Smooth muscle cell (in vitro differentiated cells): ENCODE results near the gene NDUFS6. TPM values are rescaled to one million over a fixed set of nuclear protein-coding genes. Genes with fewer than 3 reads are reported as not detected.

Experiments used
- DNase-seq: peaks from one replicate; lab custom pipeline; 2025; ENCODE audit not compliant: unreplicated experiment; lab: John Stamatoyannopoulos, UW
- H2AFZ ChIP-seq: fragments of 200-600 bp; sonication (generic); 2 replicates; pipeline ENCODE4 v1.6.0; 2016; ENCODE audit warnings: antibody characterized with exemption, low read depth, mild to moderate bottlenecking
- H3F3A ChIP-seq: fragments of 200-600 bp; sonication (generic); 2 replicates; pipeline ENCODE4 v1.6.0; 2017; ENCODE audit warnings: antibody characterized with exemption, low read depth
- H3K27ac ChIP-seq: fragments of 200-600 bp; sonication (generic); 2 replicates; pipeline ENCODE4 v1.5.1; 2016; ENCODE audit warnings: low read depth, mild to moderate bottlenecking
- H3K27me3 ChIP-seq: fragments of 200-600 bp; sonication (generic); 2 replicates; pipeline ENCODE4 v1.6.1; 2016; ENCODE audit warnings: low read depth, mild to moderate bottlenecking
- H3K36me3 ChIP-seq: fragments of 200-600 bp; sonication (generic); 2 replicates; pipeline ENCODE4 v1.5.1; 2016; ENCODE audit warnings: low read depth
- H3K4me1 ChIP-seq: fragments of 200-600 bp; sonication (generic); 2 replicates; pipeline ENCODE4 v1.5.1; 2016; ENCODE audit warnings: low read depth
- H3K4me2 ChIP-seq: fragments of 200-600 bp; sonication (generic); 2 replicates; pipeline ENCODE4 v1.6.0; 2016; ENCODE audit warnings: mild to moderate bottlenecking
- H3K4me3 ChIP-seq: fragments of 200-600 bp; sonication (generic); 2 replicates; pipeline ENCODE4 v1.5.1; 2016; ENCODE audit warnings: mild to moderate bottlenecking
- H3K79me2 ChIP-seq: fragments of 200-600 bp; sonication (generic); 2 replicates; pipeline ENCODE4 v1.6.0; 2016; ENCODE audit warnings: low read depth, mild to moderate bottlenecking
- H3K9ac ChIP-seq: fragments of 200-600 bp; sonication (generic); 2 replicates; pipeline ENCODE4 v1.6.0; 2016; ENCODE audit warnings: low read depth
- H3K9me3 ChIP-seq: fragments of 200-600 bp; sonication (generic); replicated peaks from 2 replicates; pipeline ENCODE4 v1.5.1; 2016; ENCODE audit warnings: low read depth
- H4K20me1 ChIP-seq: fragments of 200-600 bp; sonication (generic); 2 replicates; pipeline ENCODE4 v1.6.0; 2016; ENCODE audit warnings: low read depth
- WGBS: methylation state at CpG from one replicate; pipeline ENCODE4 v1.1.7; 2016; ENCODE audit warnings: low lambda C conversion rate; 5-methylcytosine and 5-hydroxymethylcytosine counted together
- polyA plus RNA-seq: library from polyadenylated mRNA; unstranded; fragments of >200 nt; fragmentation: Nextera tagmentation; extraction: Ambion mirVana; gene quantifications from 2 replicates; pipeline ENCODE4 v1.2.1, GENCODE V29; 2016
- total RNA-seq: library from RNA; depleted of rRNA; stranded (reverse); fragments of >200 nt; gene quantifications from 2 replicates; pipeline ENCODE4 v1.2.3, GENCODE V29; 2014
- TF ChIP-seq, protein P1 (sequence below): fragments of 200-600 bp; sonication (generic); IDR thresholded peaks from 2 replicates; pipeline ENCODE4 v1.5.1; 2017; ENCODE audit warnings: borderline replicate concordance, mild to moderate bottlenecking, antibody characterized with exemption; ENCODE audit not compliant: insufficient read depth, poor library complexity, severe bottlenecking

Gene NDUFS6
- 37.7 and 50.8 TPM in 2 replicates for total RNA-seq
- polyA plus RNA-seq, result 146 and 153 TPM in 2 replicates

DNA sequence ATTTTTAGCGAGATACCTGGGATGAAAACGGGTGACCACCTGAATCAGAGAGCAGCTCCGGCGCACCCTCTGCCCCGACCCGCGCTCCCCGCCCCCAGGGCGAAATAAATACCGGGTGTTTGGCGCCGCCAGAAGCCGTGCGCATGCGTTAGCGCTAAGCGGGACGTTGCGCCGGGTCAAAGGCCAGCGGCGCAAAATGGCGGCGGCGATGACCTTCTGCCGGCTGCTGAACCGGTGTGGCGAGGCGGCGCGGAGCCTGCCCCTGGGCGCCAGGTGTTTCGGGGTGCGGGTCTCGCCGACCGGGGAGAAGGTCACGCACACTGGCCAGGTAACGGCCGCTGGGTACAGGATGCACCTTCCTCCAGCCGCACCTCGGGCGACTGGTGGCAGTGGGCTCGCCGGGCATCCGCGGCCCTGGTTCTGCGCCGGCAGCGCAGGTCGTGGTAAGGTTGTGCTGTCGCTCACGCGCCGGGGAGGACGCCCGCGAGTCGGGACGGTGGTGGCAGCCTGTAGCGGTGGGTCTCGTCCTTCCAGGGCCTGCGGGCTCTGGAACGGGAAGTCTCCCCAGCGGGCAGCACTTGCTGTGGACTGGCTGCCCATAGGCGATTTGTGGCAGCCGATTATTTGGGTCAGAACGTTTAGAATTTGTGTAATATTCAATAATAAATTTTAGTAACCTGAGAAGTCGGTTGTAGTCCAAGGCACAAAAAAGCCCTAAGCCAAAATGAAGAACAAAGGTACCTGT is at the start of gene NDUFS6:
TSS of gene NDUFS6 (plus strand) at position 186 of the 745 bp plus-strand sequence. CDS start at position 197, 11 bp downstream.
- peak within 1 kb of the TSS; percentile 81 for H3K27ac ChIP-seq
- H4K20me1 ChIP-seq, result no peaks in the 10 kb centered on the region
- peak within 1 kb of the TSS; percentile 80 for H3K9ac ChIP-seq
- H3K9me3 ChIP-seq, result no peaks in the 10 kb centered on the region
- no peaks in the 10 kb centered on the region for H3F3A ChIP-seq
- peak within 1 kb of the TSS; percentile 91 for H2AFZ ChIP-seq
- H3K4me2 ChIP-seq, result peak within 1 kb of the TSS; percentile 93
- TF ChIP-seq, protein P1, sequence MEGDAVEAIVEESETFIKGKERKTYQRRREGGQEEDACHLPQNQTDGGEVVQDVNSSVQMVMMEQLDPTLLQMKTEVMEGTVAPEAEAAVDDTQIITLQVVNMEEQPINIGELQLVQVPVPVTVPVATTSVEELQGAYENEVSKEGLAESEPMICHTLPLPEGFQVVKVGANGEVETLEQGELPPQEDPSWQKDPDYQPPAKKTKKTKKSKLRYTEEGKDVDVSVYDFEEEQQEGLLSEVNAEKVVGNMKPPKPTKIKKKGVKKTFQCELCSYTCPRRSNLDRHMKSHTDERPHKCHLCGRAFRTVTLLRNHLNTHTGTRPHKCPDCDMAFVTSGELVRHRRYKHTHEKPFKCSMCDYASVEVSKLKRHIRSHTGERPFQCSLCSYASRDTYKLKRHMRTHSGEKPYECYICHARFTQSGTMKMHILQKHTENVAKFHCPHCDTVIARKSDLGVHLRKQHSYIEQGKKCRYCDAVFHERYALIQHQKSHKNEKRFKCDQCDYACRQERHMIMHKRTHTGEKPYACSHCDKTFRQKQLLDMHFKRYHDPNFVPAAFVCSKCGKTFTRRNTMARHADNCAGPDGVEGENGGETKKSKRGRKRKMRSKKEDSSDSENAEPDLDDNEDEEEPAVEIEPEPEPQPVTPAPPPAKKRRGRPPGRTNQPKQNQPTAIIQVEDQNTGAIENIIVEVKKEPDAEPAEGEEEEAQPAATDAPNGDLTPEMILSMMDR, result no peak
- under 1% methylated on average over 69 of the region's 69 CpGs for WGBS
- H3K4me3 ChIP-seq, result peak within 1 kb of the TSS; percentile 87
- H3K79me2 ChIP-seq, result peaks cover 41% of the 10 kb centered on the region
- no peaks in the 10 kb centered on the region for H3K36me3 ChIP-seq
- H3K27me3 ChIP-seq, result no peaks in the 10 kb centered on the region
- peak; percentile 39 for DNase-seq
- peaks cover 10% of the 10 kb centered on the region for H3K4me1 ChIP-seq

DNA sequence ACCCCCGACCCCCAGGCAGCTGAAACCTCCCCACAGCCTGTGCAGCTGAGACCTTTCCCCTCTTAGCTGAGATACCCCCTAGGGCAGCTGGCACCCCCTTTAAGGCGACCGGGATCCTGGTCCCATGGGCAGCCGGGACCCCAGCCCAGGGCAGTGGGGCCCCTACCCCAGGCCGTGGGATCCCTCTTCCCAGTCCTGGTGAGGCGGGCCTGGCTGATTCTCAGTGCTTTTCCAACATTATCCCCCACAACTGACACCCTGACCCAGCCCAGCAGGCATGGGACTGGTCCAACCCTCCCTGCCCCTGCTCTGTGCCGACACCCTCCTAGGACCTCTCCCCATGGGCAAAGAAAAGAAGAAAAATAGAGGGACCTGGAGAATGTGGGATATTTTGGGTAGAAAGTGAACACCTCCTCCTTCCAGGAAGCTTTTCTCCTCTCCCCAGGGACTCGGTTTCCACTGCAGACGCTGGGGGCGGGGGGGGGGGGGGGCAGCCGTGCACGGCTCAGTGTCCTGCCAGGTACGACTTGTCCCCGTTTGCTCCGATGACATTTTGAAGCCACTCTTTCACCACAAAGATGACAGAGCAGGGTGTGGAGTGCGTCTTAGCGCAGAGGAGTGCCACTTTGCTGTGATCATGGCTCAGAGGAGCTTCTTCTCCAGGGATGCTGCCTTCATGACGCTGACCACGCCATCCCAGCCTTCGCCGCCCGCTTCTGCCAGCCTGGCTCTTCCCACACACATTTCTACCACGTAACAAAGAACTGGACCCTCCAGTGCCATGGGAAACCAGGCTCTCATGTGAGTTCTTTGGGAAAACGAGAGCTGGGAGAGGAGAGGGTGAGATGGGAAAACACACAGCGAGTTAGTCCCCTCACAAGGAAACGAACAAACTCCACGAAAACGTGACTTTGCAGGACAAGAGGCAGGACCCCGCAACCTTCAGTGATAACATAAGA is 49.1 kb upstream of the NDUFS6 start:
- WGBS, result 91% methylated on average over 27 of the region's 29 CpGs

DNA sequence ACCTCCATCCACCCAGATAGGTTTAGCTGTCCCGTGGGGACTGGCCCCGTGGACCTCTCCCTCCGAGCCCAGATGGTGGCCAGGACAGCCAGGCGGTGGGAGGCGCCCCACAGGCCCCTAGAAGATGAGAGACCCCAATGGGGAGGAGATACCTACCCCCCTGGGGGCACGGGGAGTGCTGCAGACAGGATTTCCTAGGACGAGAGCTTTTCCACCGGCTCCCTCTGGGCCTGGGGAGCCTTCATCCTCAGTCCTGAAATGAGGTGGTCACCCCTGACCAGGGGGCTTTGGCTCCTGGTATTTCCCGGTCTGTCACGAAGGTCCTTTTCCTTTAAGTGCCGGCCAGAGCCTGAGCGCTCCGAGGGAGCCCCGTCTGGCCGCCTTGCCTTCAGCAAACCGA is 48.3 kb upstream of the NDUFS6 start:
- no peaks in the 10 kb centered on the region for H3K4me1 ChIP-seq
- no peaks in the 10 kb centered on the region for H3K27me3 ChIP-seq
- H3K79me2 ChIP-seq, result no peaks in the 10 kb centered on the region
- H4K20me1 ChIP-seq, result no peaks in the 10 kb centered on the region
- H3K27ac ChIP-seq, result no peak overlapping the region
- no peak overlapping the region for H3K4me2 ChIP-seq
- no peaks in the 10 kb centered on the region for H3K36me3 ChIP-seq
- H3F3A ChIP-seq, result no peaks in the 10 kb centered on the region
- TF ChIP-seq, protein P1, result no peak
- WGBS, result 92% methylated on average over 16 of the region's 16 CpGs
- no peaks in the 10 kb centered on the region for H3K9me3 ChIP-seq
- H3K4me3 ChIP-seq, result no peak overlapping the region
- DNase-seq, result no peak
- no peak overlapping the region for H3K9ac ChIP-seq
- H2AFZ ChIP-seq, result no peak overlapping the region

More for the DNA sequence above, 49.1 kb upstream of the NDUFS6 start:
- H3F3A ChIP-seq, result no peaks in the 10 kb centered on the region
- no peak for DNase-seq
- no peak overlapping the region for H3K4me3 ChIP-seq
- no peaks in the 10 kb centered on the region for H3K79me2 ChIP-seq
- no peaks in the 10 kb centered on the region for H3K27me3 ChIP-seq
- H3K36me3 ChIP-seq, result no peaks in the 10 kb centered on the region
- H3K27ac ChIP-seq, result no peak overlapping the region
- H4K20me1 ChIP-seq, result no peaks in the 10 kb centered on the region
- TF ChIP-seq, protein P1, result no peak
- H2AFZ ChIP-seq, result no peak overlapping the region
- no peak overlapping the region for H3K9ac ChIP-seq
- no peaks in the 10 kb centered on the region for H3K9me3 ChIP-seq
- H3K4me2 ChIP-seq, result no peak overlapping the region
- no peaks in the 10 kb centered on the region for H3K4me1 ChIP-seq
